Stimulated activated CD4-positive, alpha-beta T cell treated with anti-CD3 and anti-CD28 coated beads, Interleukin-12 subunit alpha, Interleukin-12 subunit beta, amount 100 ng/mL, for 4 hours (primary cell): Measurements from ENCODE around the gene HTRA3.

Source experiments
- DNase-seq: peaks from one replicate; pipeline ENCODE4 v3.0.0-alpha.2; 2020

Gene HTRA3

DNA sequence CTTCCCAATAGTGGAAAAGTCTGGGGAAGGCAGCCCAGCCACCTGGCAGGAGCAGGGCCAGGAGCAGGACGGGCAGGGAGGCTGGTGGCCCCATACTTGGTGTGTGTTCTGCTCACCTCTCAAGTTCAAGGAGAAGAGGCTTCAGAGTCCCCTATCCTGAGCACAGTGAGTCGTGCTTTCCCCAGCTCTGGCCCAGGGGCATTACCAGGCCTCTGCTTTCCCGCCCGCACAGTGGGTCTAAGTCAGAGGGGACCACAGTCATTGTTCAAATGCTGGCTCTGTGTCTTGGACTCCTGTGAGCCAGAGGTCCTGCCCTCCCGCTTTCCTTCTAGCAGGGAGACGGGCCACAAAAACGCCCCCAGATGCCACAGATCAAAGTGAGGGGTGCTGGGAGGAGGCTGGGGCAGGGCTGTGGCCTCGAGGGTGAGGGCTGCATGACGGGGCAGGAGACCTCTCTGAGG is 27.6 kb downstream of the HTRA3 start:
- no peak for DNase-seq

DNA sequence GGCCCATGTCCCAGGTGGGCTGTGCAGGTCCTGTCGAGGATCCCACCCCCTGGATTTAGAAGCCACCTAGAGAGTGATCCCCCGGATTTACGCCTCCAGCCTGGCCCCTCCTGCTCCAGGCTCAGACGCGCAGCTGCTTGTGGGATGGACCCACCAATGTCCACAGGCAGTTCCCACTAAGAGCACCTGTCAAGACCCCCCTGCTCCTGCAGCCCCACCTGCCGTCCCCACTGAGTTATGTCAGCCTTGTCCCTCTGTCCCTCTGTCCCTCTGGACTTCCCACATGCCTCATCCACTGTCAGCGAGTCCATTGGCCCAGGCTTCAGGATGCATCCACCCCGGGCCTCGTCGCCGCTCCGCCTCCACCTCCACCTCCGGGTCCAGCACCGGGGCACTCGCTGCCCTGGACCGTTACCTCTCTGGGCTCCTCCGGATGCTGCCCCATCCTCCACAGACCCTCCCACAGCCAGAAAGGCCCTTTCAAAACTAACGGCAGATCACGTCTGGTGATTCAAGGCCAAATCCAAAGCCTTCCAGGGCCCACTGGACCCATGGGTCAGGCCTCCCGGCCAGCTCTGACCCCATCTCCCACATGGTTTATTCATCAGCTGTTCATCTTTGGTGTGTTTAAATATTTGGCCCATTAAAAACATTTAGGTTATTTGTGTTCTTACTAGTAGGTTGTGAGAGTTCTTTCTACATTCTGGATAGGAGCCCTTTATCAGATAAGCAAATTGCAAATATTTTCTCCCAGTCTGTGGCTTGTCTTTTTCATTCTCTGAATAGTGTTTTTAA is 28.3 kb downstream of the HTRA3 start:
- no peak for DNase-seq

DNA sequence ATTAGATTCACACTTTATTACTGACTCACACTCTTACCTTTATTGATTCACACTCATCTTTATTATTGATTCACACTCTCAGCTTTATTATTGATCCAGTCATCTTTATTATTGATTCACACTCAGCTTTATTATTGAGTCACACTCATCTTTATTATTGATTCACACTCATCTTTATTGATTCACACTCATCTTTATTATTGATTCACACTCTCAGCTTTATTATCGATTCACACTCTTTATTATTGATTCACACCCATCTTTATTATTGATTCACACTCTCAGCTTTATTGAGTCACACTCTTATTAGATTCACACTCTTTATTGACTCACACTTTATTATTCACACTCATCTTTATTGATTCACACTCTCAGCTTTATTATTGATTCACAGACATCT is 31.3 kb downstream of the HTRA3 start:
- DNase-seq: no peak

DNA sequence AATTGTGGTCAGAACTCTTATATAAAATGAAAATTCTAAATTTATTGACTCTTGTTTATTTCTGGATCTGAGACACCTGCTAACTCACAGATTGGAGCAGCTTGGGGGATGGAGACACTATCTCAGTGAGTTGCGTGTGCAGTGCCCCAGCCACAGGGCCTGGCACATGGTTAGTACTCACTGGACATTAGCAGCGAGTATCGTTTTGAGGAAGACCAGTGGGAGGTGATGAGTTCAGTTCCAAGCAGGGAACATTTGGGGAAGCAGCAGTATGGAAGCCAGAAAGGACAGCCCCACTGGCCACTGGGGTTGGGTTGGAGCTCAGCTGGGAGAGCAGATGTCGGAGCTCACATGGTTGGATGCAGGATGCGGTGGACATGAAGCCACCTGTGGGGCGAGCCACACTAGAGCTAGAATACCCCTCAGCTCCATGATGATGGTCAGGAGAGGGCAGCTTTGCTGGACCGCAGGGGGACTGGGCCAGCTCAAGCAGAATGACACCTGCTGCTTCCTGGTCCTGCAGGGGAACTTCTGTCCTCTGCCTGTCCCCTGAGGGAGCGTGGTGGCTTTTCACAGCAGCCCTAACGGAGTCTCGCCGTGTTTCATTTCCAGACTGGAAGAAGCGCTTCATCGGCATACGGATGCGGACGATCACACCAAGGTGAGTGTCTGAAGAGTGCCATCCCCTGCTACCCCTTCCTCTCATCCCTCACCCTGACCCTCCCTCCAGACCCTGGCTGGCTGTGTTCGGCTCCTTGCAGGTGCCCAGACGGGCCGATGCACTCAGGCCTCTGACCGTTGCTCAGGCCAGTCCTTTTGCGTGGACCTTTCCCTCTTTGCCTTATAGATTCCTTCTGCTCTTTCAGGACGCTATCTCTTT is 32.5 kb downstream of the HTRA3 start:
- no peak for DNase-seq

DNA sequence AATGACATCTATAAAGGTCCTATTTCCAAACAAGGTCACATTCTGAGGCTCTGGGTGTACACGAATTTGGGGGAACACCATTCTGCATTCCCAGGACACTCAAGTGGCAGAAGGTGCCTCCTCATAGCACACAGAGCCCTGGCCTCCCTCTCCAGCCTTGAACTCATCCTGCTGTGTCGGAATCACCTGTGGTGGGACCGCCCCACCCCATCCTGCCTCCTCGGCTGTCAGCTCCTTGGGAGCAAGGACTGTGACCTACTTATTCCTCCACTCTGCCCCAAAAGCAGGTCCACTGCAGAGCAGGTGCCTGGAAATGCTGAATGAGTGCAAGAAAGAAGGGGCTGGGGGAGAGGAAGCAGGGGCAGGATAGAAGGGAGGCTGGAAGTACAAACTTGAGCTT is 33.5 kb downstream of the HTRA3 start:
- no peak for DNase-seq

DNA sequence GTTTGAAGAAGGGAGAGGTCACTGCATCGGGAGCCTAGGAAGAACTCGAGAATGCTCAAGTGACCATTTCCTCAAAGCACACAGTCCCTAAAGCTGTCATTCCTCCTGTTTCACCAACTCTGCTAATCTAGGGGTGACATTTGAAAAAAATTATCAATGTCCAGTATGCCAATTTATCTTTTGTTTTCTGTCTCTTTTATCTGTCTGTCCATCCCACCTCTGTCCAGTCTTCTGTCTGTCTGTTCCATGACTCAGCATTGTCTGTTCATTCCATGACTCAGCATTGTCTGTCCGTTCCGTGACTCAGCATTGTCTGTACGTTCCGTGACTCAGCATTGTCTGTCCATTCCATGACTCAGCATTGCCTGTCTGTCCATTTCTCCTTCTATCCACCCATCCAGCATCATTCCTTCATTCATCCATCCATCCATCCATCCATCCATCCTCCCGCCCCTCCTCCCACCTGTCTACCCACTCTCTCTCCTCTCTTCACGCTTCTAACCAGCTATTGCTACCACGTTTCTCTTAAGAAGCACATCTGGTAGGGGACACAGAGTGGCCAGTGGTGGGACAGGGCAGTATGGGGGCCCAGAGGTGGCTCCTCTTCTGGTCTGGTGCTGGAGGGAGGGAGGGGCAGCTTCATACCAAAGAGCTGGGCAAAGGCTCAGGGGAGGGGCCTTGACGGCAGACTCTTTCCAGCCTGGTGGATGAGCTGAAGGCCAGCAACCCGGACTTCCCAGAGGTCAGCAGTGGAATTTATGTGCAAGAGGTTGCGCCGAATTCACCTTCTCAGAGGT is 34.1 kb downstream of the HTRA3 start:
- DNase-seq: no peak

DNA sequence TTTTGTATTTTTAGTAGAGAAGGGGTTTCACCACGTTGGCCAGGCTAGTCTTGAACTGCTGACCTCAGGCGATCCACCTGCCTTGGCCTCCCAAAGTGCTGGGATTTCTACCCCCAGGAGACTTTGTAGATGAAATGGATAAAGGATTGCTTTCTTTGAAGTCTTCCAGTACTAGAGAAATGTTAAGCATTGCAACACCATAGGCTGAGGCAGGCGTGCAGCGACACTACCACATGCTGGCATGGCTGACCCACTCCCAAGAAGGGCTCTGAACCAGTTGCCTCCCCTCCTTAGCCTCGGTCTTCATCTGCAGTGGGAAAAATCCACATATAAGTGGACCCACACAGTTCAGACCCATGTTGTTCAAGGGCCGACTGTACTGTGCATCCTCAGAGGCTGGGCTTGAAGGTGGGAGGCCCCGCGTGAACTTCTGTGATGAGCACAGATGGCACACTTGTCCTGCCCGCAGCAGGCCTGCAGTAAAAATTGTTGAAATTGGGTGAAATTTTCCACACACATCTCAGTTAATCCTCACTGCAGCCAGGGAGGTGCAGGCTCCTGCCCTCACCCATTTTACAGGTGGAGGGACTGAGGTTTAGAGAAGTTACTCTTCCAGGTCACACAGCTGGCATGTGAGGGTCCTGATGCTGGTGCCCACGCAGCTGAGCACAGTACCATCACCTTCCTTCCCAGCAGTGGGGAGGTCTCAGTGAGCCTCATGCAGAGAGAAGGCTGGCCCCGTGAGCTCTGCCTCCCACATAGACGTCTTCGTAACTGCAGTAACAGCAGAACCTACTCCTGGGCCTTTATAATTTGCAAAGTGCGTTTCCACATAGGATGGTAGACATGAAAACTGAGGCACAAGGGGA is 35.5 kb downstream of the HTRA3 start:
- DNase-seq: no peak

DNA sequence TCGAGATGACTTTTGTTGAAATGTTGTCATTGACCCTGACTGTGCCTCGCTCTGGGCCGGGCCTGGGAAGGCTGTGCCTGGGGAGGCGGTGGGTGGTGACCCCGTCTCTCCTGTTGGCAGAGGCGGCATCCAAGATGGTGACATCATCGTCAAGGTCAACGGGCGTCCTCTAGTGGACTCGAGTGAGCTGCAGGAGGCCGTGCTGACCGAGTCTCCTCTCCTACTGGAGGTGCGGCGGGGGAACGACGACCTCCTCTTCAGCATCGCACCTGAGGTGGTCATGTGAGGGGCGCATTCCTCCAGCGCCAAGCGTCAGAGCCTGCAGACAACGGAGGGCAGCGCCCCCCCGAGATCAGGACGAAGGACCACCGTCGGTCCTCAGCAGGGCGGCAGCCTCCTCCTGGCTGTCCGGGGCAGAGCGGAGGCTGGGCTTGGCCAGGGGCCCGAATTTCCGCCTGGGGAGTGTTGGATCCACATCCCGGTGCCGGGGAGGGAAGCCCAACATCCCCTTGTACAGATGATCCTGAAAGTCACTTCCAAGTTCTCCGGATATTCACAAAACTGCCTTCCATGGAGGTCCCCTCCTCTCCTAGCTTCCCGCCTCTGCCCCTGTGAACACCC is 36.4 kb downstream of the HTRA3 start:
- no peak for DNase-seq

DNA sequence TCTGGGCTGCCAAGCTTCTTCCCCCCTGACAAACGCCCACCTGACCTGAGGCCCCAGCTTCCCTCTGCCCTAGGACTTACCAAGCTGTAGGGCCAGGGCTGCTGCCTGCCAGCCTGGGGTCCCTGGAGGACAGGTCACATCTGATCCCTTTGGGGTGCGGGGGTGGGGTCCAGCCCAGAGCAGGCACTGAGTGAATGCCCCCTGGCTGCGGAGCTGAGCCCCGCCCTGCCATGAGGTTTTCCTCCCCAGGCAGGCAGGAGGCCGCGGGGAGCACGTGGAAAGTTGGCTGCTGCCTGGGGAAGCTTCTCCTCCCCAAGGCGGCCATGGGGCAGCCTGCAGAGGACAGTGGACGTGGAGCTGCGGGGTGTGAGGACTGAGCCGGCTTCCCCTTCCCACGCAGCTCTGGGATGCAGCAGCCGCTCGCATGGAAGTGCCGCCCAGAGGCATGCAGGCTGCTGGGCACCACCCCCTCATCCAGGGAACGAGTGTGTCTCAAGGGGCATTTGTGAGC is 37.0 kb downstream of the HTRA3 start:
- DNase-seq: no peak

DNA sequence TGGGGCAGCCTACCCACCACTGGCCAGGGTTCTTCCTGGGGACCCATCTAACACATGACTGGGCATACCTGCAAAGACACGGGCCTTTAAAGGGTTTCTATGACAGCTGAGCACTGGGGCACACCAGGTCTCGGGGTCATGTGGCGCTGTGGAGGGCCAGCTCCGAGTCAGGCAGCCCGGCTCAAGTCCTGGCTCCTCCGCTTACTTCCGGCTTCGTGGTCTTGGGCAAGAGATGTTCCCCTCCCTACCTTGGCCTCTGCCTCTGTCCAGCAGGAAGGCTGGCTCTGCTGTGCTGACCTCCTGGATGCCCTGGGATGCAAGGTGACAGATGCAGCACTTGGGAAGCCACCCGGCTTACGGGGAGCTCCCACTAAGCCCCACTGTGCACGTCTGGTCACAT is 37.6 kb downstream of the HTRA3 start:
- no peak for DNase-seq

DNA sequence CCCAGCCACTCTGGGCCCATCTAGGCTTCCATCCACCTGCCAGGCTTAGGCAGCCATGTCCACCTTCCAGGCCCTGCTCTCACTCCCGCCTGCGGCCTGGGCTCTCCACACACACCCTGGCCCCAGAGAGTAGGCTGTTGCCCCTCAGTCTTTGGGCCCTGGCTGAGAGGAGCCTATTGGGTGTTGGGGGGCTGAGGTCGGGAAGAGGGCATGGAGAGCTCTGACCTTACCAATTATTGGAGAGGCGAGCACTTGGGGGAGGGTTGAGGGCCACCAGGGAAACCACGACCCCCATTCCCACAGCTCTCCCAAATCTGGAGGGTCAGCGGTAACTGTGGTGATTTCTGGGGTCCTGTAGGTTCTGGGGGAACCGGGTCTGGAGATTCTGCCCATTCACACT is 38.2 kb downstream of the HTRA3 start:
- no peak for DNase-seq

DNA sequence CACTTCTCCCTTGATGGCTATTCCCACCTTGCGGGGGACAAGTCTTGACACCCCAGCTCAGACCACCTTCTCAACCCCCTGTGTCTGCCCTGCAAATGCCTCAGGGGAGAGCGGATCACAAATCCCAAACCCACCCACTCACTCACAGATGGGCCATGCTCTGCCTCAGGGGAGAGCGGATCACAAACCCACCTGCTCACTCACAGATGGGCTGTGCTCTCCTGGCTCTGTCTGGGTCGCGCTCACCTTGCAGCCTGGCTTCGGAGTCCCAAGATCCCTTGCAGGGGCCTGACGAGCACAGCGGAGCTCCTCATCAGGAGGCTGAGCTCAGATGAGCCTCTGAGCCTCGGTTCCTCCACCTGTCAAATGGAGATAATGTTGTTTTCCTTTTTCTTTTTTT is 38.6 kb downstream of the HTRA3 start:
- DNase-seq: no peak

DNA sequence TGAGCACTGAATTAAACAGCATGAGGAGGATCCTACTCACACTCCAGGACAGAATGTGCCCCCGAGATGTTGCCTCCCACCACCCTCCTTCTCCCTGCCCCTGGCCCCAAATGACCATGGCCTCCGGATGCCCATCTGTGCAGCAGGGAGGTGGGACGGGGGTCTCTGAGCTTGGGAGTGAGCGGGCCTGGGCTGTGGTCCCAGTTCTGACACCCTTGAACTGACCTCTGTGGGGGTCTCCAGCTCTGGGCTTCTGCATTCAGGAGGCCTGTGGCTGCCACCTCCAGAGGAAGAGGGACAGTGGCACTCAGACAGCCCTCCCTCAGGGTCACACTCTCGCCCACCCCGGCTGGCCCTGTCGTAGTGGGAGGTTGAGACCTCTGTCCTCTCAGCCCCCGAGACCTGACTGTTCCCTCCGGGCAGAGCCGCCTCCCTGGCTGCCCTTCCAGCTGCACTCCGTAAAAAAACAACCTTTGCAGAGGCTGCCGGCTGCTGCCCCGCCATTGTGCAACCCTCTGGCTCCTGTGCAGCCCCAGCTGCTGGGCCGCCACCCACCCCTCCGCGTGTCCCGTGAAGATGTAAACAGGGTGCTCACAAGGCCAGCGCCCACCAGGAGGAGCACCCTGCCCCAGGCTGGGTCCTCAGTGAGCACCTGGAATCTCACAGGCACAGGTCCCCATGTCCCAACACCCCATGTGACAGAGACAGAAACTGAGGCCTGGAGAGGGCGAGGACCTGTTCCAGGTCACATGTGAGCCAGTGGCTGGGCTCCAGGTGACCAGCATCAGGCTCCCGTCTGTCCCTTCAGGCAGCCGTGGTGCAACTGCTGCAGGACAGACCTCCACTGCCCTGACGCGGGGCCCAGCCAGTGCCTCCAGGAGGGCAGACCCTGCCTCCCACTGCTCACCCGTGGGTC is 39.6 kb downstream of the HTRA3 start:
- no peak for DNase-seq

DNA sequence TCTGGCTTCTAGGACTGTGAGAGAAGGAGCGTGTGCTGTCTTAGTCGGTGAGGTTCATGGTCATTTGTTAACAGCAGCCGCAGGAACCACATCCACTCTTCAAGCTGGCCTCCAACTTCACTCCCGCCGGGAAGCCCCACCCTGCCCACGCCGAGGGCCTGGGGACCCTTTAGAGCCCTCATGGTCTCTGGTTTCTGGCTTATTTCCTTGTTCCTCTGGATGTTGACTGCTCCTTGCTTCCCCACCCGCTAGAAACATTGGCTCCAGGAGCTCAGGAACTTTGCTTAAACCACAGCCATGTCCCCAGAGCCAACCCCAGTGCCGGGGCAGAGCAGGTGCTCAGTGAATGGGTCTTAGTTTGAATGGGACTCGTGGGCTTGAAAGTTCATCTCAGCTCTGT is 40.8 kb downstream of the HTRA3 start:
- no peak for DNase-seq

DNA sequence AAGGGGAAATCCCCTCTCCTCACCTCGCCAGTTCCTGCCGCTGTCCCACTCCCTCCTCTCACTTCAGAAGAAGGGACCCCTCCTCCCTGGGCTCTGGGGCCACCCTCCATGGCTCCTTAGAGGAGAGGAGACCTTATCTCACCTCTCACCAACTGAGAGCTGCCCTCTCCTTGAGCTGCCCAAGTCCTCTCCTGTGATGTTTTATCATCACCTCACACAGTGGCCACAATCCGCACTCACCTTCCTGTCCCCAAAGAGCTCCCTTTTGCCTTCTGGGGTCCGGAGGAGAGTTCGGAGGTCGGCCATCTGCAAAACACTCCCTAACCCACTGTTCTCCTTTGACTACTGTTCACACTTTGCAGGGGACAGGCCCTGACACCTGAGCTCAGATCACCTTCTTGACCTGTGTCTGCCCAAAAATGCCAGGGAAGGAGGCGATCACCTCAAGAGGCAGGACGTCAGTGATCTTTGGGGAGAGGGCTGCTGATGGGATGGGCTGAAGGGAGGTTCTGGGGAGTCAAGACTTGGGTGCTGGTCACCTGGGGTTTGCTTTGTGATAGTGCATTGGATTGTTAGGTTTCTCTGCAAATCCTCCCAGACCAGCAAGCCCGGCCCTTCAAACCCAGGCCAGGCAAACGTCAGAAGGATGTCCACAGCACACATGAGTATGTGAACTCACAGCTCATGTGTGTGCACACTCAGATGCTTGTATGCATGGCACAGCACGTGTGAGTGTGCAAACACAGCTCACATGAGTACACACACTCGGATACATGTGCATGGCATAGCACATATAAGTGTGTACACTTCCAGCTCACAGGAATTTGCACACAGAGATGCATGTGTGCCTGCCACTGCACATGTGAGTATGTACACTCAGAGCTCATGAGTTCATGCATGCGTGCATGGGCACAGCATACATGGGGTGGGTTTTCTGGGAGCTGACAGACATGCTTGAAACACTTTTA is 41.8 kb downstream of the HTRA3 start:
- no peak for DNase-seq

DNA sequence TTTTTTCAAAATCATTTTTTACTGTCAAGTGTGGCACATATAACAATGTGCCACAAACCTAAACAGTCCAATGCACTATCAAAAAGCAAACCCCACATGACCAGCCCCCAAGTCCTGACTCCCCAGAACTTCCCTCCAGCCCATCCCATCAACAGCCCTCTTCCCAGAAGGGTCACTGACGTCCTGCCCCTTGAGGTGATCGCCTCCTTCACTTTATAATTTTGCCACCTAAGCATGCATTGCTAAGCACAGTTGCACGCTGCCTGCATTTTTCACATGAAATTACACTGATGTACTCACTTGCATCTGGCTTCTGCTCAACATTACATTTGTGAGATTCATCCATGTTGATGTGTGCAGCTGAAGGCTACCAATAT is 42.5 kb downstream of the HTRA3 start:
- no peak for DNase-seq

DNA sequence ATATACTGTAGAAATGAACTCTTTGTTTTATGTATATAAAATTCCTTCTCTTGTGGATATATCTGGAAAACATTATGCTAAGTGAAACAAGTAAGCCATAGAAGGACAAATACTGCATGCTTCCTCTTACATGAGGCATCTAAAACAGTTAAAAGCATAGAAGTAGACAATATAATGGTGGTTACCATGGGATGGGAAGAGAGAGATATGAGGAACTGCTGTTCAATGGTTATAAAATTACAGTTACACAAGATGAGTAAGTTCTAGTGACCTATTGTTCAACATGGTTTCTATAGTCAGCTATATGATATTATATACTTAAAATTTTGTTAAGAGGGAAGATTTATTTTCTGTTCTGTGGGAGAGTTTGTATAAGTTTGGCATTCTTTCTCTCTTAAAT is 43.4 kb downstream of the HTRA3 start:
- DNase-seq: no peak

DNA sequence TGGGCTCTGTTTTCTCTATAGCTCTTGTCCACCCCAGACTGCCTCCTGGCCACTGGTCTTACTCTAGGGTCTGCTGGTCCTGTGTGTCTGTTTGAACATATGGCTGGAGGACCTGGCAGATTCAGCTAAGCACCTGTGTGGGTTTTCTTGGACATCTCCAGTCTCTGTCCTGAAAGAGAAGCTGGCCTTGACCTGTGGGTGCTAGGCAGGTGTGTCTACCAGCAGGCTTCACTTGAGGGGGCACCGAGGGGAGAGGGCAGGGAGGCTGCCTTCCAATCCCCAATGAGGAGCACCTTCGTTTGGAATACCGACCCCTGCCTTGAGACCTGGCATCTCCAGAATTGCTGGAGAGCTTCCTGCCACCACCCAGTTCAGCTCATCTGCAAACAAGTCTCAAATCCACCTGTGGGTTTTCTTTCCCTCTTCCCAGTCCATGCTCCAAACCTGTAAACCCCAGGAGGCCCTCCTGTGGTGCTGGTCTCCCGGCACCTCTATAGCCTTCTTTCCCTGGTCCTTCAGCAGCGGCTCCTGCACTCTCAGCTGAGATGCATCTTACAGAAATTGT is 45.2 kb downstream of the HTRA3 start:
- no peak for DNase-seq
